GM12872 (cell line): ENCODE data around the gene ABCA13.

Source experiments
- CTCF ChIP-seq: IDR thresholded peaks from 3 replicates; pipeline ENCODE4 v1.5.1; 2011; ENCODE audit warnings: low read depth, mild to moderate bottlenecking, low read length, moderate library complexity; ENCODE audit not compliant: insufficient read depth

Gene ABCA13

GRCh38 chr7:48380921-48381320 lies 209.7 kb downstream of the ABCA13 start:
- no peak for TF ChIP-seq CTCF

- no peak for TF ChIP-seq CTCF
Measured at GRCh38 chr7:48381571-48381970, 210.3 kb downstream of the ABCA13 start.

GRCh38 chr7:48384180-48384752 lies 213.0 kb downstream of the ABCA13 start:
- no peak for TF ChIP-seq CTCF

GRCh38 chr7:48387932-48388331 lies 216.7 kb downstream of the ABCA13 start:
- no peak for TF ChIP-seq CTCF

- no peak for TF ChIP-seq CTCF
Measured at GRCh38 chr7:48388911-48389310, 217.7 kb downstream of the ABCA13 start.

GRCh38 chr7:48389977-48390376 lies 218.7 kb downstream of the ABCA13 start:
- no peak for TF ChIP-seq CTCF

- no peak for TF ChIP-seq CTCF
Measured at GRCh38 chr7:48390388-48391327, 219.4 kb downstream of the ABCA13 start.
